ENCODE results near the gene POLR3G.

POLR3G gene

DNA sequence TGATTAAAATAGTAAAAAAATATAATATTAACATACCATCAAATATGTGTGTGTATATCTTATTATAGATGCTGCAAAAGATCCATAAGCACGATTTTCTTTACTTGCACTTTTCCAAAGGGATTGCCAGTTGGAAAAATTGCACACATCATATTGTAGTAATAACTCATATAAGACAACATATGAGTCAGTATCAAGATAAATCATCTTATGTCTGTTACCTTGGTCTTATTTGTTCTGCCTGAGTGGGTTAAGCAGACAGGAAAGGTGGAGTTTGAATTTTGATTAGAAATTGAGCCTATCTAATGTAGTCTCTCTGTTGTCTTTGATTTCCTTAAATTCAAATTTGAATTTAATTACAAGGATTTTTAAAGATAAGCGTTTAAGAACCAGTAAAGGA, 30.1 kb downstream of the POLR3G start:
- no peak for DNase-seq

DNA sequence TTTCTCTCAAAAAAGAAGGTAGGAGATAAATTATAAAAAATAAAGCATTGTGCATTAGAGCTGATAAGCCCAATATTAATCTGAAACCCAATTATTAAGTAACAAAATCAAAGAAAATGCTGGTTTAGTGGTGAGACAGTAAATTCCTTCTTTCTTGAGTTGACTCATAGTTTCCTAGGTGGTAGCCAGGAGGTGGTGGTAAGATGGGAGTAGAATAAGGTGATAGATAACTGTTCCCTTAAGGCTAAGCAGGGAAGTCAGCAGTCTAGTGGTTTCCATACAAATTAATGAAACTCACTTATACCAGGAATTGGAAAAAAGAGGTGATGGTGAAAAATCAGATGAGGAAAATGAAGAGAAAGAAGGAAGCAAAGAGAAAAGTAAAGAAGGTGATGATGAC, 31.6 kb downstream of the POLR3G start:
- DNase-seq: no peak

- DNase-seq: no peak
These were observed 35.8 kb downstream of the POLR3G start for GRCh38 chr5:90510438-90510837.

DNA sequence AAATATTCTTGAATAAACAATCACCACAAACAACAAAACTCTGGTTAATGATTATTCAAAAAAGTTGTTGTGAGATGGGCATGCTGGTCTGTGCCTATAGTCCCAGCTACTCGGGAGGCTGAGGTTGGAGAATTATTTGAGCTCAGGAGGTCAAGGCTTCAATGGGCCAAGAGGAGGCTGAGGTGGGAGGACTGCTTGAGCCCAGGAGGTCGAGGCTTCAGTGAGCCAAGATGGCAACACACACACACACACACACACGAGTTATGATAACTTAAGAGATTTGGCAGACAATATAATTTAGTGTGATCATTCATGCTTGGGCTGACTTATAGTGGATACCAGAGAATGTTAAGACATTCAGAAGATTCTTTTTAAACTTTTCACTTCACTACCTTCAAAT, 39.9 kb downstream of the POLR3G start:
- no peak for DNase-seq

DNA sequence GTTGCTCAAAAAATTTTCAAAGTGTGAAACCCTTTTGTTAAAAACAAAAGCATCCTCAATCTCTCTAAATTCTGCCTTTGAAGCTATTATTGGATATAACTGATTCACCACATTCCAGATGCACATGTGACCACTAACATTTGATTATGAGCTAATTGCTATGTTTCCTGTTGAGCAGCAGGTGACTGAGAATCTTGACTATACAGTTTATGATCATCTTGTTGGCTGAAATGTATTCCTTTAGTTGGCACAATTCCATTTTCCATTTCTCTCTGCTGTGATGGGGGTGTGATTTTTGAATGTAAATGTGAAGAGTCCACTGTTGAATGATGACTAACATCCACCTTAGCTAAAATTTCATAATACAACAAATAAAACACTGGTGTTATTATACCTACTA, 44.0 kb downstream of the POLR3G start:
- DNase-seq: peak; percentile 5

DNA sequence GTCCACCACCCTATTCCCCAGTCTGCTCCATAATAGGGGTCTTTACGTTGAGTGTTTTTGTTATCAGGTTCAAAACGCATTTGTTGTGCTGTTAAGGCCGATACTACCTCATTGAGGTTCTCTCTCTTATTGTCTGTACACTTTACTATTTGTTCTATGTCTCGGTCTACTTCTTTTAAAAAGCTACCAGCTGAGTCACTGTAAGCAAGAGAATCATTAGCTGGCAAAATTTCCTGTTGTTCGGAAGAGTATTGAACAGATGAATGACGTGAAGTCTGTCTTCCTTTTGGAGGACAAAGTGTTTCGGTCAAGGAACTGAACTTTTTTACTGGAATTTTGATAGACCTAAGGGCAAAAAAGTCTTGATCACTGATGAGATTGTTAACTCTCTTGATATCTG, 44.4 kb downstream of the POLR3G start:
- DNase-seq: no peak

- peak; percentile 22 for DNase-seq
These were observed 54.0 kb downstream of the POLR3G start for GRCh38 chr5:90528601-90529193.

DNA sequence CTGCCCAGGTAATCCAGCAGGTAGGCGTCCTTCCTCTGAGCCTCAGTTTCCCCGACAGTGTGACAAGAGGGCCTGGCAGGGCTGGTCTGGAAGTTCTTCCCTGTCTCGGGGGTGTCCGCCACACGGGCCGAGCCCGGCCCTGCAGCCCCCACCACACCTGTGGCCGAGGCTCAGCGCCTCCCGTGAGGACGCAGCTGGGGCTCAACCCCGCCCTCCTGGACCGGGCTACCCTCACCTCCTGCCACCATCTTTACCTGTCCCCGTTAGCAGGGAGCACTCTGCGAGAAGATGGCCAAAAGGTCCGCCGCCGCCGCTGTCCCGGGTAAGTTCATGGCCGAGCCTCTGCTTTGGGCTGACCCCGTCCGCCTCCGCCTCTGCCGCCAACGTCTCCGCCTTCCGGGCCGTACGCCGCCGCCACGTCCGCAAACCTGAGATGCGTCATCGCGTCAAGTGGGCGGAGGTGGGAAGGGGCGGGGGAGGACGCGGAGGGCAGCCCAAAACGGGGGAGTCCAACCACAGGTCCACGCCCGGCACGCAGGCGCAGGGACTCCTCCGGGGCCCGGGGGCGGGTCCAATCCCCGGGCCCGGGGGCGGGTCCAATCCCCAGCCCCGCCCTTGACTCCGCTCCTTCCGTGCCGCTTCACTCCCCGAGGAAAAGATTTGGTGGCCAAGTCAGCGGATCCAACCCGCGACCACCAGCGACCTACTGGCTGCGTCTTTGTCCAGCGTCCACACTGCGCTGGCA, 54.7 kb downstream of the POLR3G start, which contains the start of gene LYSMD3:
TSS of gene LYSMD3 (minus strand) at position 391 of the 745 bp plus-strand sequence. CDS start 4,295 bp downstream, outside the sequence.
- DNase-seq: peak; percentile 98

- DNase-seq: peak; percentile 83
These were observed 55.4 kb downstream of the POLR3G start for GRCh38 chr5:90529939-90530677.

DNA sequence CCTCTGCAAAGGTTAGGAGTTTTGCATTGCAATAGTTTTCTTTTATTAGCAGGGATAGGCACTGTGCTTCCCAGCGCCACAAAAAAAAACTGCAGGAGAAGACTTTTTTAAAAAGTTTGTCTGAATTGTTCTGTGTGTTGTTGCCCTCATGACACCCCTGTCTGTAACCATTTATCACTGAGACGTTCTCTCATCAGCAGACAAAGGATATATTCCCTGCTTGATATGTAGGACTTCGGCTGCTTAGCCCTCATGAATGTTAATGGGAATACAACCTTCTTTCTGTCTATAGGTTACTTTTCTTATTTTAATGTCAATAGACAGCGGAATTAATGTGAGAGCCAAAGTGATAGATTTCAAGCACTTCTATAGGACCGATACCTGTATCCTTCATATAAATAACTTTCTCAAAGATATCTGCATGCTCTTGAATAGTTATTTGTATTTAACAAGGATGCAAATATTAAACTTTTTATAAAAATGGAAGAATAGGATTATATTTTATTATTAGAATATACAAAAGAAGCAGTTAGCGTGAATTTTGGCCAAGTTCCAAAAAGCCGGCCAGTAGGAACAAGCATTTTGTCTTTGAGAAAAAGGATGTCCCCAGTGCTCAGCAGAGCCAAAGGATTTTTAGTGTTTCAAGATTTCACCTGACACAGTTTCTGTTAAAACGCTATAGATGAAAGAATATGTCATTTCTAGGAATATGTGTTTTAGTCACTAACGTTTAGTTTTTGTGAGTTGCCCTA, 56.2 kb downstream of the POLR3G start:
- DNase-seq: no peak

DNA sequence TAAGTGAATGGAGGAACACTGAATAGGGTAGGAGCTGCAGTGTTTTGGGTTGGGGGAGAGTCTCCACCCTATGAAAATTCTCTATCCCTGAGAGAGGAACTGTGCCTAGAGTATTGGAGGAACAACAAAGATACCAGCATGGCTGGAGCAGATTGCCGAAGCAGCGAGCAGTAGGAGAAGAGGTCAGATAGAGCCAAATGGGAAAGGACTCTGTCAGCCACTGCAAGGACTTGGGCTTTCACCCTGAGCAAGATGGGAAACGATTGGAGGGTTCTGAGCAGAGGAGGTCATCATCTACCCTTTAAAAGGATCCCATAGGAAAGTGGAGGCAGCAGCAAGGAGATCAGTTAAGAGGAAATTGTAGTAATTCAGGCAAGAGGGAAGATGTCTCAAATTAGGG, 59.1 kb downstream of the POLR3G start:
- no peak for DNase-seq

GRCh38 chr5:90534922-90535321, 60.3 kb downstream of the POLR3G start:
- no peak for DNase-seq

DNA sequence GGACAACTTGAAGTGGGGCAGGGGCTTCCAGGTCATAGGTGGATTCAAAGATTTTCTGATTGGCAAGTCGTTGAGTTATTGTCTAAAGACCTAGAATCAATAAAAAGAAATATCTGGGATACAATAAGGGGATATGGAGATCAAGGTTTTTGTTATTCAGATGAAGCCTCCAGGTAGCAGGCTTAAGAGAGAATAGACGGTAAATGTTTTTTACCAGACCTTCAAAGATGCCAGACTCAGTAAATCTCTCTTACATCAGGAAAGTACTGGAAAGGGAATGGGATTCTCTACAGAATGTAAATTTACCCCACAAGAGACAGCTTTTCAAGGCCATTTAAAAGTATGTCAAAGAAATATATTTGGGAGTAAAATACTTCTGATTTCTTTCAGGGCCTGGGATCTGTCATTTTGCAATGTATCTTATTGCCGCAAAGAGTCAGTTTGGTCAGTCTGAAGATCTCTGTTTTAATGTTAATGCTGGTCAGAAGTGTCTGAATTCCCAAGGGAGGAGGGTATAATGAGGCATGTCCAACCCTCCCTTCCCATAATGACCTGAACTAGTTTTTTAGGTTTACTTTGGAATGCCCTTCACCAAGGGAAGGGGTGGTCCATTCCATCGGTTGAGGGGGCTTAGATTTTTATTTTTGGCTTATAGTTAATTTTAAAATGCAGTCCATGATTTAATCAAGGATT, 68.3 kb downstream of the POLR3G start:
- DNase-seq: no peak

DNA sequence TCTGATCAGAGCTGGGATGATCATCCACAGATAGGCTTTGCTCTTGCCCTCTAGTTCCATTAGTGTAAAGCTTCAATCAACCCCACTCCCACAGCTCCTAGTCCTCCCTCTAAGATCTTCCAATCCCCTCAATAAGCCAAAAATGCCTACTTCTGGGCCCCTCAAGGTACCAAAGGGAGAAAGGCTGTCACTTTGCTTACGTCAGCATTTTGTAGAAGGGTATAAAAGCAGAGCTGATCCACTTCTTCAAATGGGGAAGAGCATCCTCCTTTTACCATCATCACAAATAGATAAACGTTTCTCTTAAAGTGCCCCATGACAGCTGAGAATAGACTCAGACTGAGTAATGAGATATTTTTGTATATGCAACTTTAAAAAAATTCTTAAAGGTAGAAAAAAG, 70.8 kb downstream of the POLR3G start:
- DNase-seq: no peak

GRCh38 chr5:90546216-90546837, 71.7 kb downstream of the POLR3G start:
- DNase-seq: peak; percentile 54

- DNase-seq: no peak
These were observed 72.4 kb downstream of the POLR3G start for GRCh38 chr5:90547072-90547536.

- DNase-seq: peak; percentile 85
These were observed 73.5 kb downstream of the POLR3G start for GRCh38 chr5:90548069-90548593.

DNA sequence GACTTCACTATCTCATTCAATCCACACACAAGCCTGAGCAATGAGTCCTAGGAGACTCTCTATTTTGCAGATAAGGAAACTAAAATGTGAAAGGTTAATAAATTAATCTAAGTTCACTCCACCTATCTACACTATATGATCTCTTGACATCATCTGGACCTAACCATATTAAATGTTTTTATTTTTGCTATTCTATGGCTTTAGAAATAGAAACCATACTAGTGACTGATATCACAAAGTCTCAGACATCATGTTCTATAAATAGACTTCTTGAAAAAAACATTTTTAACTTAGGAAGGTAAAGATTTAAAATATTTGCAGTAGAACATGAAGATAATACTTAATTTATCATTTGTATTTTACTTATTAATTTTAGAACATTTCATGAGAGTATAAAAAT, 74.6 kb downstream of the POLR3G start:
- DNase-seq: no peak

DNA sequence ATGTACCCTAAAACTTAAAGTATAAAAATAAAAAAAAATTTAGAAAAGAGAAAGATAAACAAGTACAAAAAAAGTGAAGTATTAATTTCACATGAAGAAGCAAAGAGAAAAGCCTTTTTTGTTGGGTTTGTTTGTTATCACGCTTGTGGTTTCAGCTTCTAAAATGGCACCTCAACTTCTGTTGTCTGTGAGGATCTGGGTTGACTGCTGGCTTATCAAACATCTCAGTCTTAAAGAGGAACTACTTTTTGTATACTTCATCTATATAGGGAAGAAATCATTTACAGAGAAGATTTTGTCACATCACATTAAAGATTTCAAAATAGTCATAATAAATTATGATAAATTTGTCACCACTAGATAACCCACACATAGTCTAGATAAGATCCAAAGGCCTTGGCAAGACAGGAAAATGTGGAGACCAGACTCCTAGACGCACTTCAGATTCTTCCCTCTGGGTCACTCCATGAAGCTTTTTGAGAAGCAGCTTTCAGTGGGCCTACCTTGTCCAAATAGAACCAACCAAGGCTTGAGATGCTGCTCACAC, 75.1 kb downstream of the POLR3G start:
- no peak for DNase-seq

GRCh38 chr5:90550963-90551362, 76.3 kb downstream of the POLR3G start:
- DNase-seq: no peak

- DNase-seq: no peak
These were observed 76.7 kb downstream of the POLR3G start for GRCh38 chr5:90551376-90551775.
